T follicular helper cell (primary cell): ENCODE data around the gene MCCD1.

ENCODE experiments used
- DNase-seq: peaks from one replicate; pipeline ENCODE4 v3.0.0-alpha.2; 2020; ENCODE audit warnings: low read depth

MCCD1 gene

GRCh38 chr6:31510007-31510406, 18.8 kb upstream of the MCCD1 start:
- DNase-seq = no peak

DNA sequence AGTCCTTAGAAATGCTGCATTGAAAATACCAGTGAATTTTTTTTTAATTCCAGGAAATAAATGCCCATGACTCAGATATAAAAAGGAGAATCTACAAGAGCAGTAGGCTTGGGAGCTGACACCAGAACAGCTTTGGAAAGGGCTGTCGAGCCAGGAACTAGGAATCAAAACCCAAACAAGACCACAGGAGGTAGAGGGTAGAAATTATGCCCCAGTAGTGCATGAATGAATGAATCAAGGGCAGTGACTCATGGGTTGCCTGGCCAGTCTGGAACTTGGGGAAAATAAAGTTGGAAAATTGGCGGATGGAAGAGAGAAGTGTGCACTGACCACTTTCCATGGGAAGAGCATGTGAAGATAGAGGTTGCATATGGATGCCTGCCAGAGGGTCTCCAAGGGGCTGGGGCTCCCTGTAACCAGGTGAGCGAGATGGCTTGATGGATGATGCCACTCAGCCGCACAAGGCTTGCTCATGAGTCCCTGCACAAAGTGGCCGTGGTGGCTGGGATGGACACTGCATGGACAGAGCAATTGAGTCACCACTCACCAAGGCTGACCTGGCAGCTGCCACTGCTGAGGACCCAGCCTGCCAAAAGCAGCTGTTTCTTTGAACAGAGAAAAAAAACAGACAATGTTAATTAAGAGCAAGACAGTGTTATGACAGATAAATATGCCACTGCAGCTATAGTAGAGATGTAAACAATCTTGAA, 15.2 kb upstream of the MCCD1 start:
- no peak for DNase-seq

DNA sequence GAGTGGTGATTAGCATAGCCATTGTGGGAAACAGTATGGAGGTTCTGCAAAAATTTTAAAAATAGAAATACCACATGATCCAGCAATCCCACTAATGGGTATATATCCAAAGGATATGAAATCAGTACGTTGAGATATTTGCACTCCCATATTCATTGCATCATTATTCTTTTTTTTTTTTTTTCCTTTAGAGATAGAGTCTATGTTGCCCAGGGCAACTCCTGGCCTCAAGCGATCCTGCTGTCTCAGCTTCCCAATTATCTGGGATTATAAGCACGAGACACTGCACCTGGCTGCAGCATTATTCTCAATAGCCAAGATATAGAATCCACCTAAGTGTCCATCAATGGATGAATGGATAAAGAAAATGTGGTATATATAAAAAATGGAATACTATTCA, 6.9 kb upstream of the MCCD1 start:
- no peak for DNase-seq

DNA sequence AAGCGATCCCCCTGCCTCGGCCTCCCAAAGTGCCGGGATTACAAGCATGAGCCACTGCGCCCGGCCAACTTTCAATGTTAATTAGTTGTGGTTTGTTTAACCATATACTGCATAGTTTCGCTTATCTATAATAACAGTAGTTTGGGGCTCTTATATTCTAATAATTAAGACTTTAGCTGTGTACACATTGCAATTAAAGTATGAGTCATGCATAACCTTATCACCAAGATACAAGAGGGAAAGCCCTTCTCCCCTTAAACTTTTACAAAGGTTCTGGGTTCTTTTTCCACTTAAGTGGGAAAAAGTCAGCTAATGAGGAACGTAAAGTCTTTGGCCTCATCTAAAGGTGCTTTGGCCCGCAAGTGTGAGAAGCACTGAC, 3.2 kb upstream of the MCCD1 start:
- DNase-seq = no peak

DNA sequence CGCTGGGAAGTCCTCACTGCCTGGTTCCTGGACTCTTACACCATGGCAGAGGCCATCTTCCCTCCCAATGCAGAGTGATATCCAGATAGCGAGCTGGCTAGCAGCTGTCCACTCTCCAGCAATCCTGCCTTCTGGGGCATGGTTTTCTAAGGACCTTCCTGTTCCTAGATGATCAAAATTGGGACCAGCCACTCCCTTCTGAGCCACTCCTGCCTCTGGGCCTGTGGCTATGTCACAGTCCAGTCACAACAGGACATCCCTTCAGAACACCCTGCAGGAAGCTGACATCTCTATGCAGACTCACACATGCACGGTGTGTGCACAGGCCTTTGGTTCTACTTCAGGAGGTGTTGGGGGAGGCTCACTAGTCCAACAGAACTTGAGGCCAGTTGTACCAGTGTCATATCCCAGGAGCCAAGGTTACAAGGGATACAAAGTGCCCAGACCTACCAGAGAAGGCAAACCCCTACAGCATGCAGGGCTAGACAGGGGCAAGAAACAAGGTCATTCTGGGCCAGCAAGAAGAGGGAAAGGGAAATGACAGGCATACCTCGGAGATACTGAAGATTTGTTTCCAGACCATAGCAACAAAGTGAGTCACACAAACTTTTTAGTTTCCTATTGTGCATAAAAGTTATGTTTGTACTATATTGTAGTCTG, 2.7 kb upstream of the MCCD1 start:
- no peak for DNase-seq

GRCh38 chr6:31528307-31528777, 420 bp upstream of the MCCD1 start:
- DNase-seq = no peak

DNA sequence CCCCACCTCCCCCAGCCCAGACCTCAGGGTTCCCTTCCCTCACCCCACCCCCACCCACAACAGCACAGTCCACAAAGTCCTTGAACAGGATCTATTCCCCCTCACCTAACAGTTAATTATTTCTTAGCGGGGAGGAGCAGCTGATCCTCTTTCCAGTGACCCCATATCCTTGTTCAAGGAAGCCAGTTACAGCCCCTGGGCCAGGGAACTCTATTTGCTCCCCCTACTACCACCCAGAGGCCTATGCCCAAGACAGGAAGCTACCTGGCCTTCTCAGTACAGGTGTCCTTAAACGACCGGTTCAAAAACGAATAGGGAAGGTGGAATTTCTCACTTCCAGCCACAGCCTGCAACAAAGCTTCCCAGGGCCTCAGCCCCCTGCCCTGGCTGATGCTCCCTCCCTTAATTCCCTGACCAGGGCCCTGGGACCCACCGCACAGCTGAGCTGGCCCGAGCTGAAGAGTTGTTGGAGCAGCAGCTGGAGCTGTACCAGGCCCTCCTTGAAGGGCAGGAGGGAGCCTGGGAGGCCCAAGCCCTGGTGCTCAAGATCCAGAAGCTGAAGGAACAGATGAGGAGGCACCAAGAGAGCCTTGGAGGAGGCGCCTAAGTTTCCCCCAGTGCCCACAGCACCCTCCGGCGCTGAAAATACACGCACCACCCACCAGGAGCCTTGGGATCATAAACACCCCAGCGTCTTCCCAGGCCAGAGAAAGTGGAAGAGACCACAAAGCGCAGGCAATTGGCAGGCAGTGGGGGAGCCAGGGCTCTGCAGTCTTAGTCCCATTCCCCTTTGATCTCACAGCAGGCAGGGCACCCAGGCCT, 778 bp downstream of the MCCD1 start:
- no peak for DNase-seq

GRCh38 chr6:31530659-31531058, 1.9 kb downstream of the MCCD1 start:
- no peak for DNase-seq

DNA sequence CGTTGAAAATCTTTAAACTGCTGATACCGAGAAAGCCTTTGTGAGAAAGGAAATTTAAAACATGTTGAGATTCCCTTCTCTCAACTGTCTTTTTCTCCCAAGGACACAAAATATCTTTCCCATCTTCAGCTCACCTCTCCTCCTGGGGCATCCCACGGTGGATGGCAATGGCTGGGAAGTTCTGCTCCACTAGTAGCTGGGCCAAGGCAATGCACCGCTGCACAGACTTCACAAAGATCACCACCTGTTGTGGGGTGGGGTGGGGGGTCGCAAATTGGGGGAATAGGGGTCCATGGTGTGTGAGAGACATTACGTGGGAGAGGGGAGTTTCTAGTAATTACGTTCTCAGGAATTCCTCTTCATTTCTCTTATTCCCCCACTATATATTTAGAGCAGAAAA, 2.4 kb downstream of the MCCD1 start:
- DNase-seq = no peak

GRCh38 chr6:31531771-31532643, 3.2 kb downstream of the MCCD1 start:
- DNase-seq = no peak

GRCh38 chr6:31532644-31533454, 4.1 kb downstream of the MCCD1 start:
- no peak for DNase-seq

- no peak for DNase-seq
Measured at GRCh38 chr6:31533455-31533841, 4.7 kb downstream of the MCCD1 start.

GRCh38 chr6:31534011-31534410, 5.2 kb downstream of the MCCD1 start:
- no peak for DNase-seq

GRCh38 chr6:31534521-31535040, 5.8 kb downstream of the MCCD1 start:
- DNase-seq = no peak

GRCh38 chr6:31535538-31536324, 7.0 kb downstream of the MCCD1 start:
- DNase-seq = no peak

DNA sequence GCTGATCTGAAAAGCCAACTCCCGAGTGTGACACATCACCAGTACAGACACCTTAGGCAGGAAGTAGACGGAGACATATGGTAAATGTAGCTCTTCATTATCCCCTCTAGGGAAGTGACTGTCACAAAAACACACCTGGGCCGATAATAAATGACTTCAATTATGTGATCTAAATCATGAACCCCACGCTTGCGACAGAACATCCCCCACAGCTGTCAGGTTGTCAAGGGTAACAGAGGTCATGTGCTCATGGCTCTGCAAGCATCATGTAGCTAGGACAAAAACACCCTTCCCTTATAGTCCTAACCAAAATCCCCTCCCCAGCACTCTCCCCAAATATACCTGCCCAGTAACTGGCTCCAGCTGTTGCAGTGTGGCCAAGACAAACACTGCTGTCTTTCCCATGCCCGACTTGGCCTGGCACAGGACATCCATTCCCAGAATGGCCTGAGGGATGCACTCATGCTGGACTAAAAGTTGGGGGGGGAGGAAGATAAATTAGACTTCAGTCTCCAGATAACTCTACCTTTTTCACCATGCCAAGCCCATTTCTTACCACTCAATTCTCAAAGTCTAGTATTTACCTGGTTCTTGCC, 10.1 kb downstream of the MCCD1 start:
- no peak for DNase-seq

DNA sequence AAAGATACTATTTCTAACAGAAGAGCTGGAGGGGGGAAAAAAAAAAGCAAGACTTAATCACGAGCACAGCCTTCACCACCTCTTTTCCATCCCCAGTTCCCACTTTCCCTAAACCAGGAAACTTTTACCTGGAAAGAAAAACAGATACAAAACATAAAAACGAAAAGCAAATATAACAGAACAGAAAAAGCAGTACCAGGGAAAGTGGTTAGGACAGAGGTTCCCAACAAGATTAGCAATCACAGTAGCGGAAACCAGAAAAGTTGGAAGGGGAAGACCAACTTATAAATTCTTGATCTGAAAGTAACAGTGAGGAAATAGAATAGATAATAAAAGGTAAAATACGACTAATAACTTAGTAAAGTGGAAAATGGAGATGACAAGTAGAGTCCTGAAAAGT, 11.9 kb downstream of the MCCD1 start:
- no peak for DNase-seq

DNA sequence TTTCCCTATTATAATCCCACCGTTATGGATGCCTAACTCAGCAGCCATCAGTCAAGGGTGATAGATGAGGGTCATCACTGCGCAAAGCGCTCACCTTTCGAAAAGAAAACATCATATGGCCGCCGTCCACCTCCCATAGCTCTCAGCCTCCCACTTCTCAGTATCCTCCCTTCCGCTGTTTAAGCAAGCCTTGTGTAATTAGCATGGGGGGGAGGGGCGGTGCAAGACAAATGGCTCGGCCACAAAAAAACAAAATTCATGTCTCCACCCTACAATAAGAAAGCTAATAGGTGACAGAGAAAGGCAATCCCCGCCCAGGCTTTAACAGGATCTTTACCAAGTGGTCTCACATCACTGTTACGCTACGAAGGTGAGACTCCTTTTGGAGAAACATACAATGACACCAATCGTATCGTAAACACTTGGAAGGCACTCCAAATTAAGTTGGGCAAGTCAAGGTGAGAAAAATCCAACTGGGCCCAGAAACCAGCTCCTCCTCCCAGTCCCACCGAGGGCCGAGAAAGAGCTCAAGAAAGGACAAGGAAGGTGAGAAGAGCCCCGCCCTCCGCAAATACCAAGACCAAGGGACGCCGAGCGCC, 12.4 kb downstream of the MCCD1 start:
- peak; percentile 74 for DNase-seq
